HG03469 (cell line): ENCODE data around the gene SF3A2.
"Not testable (repeated sequence)": the region's sequence is repeated elsewhere in the genome, so short reads cannot be mapped to it uniquely, and the experiment has no call there.

Source experiments
- ATAC-seq: cut with Tn5 transposase; IDR thresholded peaks from one replicate; pipeline ENCODE4 v1.9.1; 2021; ENCODE audit warnings: mild to moderate bottlenecking, moderate library complexity, moderate number of reproducible peaks; ENCODE audit not compliant: unreplicated experiment

The SF3A2 gene

DNA sequence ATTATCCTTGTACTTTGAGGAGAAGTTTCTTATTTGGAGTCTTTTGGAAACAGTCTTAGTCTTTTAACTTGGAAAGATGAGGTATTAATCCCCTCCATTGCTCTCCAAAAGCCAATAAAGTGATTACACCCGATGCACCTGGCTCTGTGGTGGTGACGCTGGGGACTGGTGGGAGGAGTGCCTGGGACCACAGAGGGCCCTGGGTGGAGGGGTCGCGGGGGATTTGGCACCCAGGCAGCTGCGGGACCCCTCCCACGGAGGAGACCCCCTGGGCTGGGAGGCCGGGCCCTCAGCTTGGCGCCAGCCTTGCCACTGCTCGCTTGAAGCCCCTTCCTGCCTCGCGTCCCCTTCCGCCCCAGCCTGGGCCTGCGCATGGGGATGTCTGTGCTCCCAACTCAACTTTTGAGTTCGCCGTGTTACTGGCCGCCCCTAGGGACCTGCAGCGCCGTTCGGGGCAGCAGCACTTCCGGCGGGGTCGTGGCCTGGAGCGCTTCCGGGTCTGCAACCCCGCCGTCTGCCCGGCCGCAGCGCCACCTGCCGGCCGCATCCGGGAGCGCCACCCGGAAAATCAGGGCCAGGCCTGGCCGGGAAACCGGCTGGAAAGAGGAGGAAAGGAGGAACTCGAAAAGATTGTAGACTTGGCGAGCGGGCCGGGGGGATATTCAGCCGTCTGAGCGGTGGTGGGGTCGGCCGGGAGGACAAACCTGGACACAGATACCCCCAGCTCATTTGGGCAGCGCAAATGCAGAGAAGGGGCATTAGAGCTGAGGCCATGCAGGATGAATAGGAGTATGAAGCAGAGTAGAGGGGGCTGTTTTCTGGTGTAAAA lies 36.9 kb downstream of the SF3A2 start:
- no peak for ATAC-seq

DNA sequence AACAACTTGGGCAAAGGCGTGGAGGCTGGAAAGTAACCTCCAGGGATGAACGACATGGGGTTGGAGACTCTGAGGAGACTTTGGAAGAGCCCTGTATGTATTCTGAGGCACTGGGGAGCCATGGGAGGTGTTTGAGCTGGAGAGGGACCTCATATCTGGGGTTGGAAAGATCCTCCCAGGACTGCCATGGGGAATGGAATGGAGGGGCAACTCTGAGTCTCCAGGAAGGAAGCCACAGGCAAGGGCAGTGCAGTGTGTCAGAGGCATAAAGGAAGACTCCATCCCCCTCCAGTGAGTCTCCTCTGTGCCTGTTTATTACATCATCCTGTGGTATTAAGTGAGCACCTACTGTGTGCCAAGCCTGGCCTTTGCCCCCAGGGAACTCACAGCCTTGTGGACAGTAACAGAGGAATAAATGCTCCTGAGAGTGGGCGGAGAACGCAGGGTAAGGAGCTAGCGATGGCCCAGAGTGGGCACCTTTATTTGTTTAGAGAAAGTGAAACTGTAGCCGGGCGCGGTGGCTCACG lies 37.6 kb downstream of the SF3A2 start:
- ATAC-seq, result no peak

DNA sequence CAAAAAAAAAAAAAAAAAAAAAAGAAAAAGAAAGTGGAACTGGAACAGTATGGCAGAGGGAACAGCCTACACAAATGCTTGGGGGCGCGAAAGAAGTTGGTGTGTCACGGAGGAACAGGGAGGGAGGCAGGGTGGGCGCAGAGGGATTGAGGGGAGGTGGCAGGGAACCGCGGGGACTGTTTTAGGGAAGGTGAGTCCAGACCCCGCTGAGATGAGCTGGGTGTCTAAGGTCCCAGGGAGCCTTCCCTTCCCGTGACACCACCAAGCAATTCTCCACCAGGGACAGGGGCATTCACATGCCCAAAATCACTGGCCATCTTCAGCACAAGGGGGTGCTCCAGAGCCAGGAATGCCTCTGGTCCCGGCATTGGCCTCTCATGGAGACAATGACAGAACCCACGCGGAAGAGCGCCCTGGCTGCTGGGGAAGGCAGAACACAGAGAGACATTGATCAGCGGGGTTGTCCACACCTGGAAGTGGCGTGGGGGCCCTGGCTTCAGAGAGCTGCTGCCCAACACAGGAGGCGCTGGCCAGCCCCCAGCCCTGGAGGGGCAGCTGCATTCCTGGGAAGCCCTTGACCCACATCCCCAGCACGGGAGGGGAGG lies 38.4 kb downstream of the SF3A2 start:
- no peak for ATAC-seq

DNA sequence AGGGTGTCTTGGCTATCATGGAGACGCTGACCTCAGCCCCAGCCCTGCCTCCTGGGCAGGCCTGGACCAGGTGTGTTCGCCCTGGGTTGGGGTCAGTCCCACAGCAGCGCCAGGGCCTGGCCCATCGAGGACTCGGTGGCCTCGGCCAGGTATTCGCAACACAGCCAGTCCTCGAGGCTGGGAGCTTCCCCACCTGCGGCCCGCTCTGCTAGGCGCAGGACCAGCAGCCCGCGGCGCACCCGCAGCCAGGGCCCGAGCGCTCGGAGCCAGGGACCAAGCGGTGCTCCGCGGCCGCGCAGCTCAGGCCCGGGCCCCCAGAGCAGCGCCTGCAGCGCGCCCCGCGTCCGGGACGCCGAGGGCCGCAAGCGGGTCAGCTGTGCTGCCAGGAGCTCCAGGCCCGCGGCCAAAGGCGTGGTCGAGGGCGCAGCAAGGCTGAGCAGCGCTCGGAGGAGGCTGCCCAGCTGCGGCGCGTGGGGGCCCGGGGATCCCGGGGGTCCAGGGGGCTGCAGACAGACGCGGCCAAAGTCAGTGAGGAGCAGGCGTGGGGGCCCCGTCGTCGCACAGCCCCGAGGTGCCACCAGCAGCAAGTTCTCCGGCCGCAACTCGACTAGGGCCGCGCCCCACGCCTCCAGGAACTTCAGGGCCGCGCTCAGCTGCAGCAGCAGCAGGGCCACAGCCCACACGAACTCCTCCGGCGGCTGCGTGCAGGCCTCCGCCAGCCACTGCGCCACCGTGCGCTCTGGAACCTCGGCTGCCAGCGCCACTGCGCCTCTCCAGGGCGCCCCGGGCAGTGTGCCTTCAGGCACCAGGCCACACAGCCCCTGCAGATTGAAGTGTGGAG lies 39.2 kb downstream of the SF3A2 start:
- no peak for ATAC-seq

DNA sequence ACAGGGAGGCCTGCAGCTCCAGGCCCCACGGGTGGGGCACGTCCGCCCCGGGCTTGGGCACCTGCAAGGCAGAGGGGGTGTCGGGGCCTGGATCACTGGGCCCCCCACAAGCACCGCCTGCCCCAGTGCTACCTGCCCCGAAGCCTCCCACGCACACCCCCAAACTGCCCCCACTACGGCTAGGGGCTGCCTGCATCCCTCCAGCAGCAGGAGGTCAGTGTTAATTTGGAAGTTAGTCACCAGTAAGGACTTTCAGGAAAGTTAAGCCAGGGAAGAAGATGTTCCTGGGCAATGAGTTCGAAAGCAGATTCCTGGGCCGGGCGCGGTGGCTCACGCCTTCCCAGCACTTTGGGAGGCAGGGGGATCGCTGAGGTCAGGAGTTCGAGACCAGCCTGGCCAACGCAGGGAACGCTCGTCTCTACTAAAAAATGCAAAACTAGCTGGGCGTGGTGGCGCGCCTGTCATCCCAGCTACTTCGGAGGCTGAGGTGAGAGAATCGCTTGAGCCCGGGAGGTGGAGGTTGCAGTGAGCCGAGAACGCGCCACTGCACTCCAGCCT lies 39.9 kb downstream of the SF3A2 start:
- no peak for ATAC-seq

DNA sequence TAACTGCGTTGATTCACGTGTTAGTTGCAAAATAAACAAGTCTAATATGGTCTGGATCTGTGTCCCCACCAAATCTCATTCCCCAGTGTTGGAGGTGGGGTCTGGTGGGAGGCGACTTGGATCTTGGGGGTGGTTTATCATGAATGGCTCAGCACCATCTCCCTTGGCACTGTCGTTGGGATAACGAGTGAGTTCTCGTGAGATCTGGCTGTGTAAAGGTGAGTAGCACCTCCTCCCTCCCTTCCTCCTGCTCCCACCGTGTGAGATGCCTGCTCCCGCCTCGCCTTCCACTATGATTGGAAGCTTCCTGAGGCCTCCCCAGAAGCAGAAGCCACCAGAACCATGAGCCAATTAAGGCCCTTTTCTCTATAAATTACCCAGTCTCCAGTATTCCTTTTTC lies 40.5 kb downstream of the SF3A2 start:
- ATAC-seq, result no peak

DNA sequence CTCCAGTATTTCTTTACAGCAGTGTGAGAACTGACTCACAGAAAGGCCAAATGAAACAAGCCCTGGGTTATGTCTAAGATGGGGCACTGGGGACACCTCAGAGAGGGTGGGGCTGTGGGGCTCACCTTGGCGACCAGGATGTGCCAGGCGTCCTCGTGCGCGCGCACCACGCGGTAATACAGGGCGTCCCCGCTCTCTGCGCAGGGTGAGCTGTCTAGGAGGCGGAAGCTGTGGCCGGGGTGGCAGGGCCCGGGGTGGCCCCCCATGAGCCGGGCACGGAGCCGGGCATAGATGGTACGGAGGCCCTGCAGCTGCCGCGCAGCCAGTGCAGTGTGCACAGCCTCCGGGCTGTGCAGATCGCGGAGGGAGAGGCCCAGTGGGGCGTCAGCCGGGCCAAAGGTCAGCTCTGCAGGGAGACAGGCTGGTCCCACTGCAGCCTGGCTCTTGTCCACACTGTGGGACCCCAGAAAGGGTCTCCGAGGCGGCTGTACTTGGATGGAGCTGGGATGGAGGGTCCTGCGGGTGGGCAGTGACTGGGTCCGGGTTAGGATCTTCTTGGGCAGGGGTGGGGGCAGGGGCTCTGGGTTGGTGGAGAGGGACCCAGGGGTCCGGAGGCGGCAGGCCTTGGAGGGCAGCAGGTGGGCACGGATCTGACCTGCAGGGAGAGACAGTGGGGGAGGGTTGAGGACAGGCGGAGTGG lies 42.0 kb downstream of the SF3A2 start:
- no peak for ATAC-seq

DNA sequence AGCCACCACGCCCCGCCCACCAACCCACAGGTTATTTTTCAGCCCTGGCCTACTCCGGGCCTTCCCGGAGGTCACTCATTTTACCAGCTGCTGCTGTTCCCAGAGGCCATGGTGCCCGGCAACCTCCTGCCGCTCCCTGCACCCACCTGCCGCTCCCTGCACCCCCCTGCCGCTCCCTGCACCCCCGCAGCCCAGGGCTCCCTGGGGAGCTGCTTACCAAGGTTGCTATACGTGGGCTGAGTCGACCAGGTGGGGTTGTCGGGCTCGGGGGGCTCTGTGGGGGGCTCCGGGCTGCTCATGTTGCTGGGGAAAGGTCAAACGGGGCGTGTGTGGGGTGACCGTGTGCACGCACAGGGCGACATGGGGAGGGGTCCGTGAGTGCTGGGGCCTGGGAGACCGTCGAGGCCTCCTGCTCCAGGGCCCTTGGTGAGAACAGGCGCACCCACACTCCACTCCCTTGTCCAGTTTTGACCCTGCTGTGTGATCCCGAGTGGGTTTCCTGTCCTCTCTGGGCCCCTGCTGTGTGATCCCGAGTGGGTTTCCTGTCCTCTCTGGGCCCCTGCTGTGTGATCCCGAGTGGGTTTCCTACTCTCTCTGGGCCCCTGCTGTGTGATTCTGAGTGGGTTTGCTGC lies 44.1 kb downstream of the SF3A2 start:
- no peak for ATAC-seq

DNA sequence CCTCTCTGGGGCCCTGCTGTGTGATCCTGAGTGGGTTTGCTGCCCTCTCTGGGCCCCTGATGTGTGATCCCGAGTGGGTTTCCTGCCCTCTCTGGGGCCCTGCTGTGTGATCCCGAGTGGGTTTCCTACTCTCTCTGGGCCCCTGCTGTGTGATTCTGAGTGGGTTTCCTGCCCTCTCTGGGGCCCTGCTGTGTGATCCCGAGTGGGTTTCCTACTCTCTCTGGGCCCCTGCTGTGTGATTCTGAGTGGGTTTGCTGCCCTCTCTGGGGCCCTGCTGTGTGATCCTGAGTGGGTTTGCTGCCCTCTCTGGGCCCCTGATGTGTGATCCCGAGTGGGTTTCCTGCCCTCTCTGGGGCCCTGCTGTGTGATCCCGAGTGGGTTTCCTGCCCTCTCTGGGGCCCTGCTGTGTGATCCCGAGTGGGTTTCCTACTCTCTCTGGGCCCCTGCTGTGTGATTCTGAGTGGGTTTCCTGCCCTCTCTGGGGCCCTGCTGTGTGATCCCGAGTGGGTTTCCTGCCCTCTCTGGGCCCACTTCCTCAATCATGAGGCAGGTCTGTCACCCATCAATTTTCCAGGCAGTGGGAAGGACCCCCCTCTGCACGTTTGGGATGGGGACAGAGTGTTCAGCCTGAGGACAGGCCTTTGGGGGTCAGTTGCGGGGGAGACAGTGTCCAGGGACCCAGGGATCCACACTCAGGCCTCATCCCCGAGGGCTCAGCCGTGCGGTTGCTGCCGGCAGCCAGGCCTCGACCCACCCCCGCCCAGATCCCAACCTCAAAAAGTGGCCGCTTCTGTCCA lies 44.8 kb downstream of the SF3A2 start:
- ATAC-seq, result not testable (repeated sequence)

DNA sequence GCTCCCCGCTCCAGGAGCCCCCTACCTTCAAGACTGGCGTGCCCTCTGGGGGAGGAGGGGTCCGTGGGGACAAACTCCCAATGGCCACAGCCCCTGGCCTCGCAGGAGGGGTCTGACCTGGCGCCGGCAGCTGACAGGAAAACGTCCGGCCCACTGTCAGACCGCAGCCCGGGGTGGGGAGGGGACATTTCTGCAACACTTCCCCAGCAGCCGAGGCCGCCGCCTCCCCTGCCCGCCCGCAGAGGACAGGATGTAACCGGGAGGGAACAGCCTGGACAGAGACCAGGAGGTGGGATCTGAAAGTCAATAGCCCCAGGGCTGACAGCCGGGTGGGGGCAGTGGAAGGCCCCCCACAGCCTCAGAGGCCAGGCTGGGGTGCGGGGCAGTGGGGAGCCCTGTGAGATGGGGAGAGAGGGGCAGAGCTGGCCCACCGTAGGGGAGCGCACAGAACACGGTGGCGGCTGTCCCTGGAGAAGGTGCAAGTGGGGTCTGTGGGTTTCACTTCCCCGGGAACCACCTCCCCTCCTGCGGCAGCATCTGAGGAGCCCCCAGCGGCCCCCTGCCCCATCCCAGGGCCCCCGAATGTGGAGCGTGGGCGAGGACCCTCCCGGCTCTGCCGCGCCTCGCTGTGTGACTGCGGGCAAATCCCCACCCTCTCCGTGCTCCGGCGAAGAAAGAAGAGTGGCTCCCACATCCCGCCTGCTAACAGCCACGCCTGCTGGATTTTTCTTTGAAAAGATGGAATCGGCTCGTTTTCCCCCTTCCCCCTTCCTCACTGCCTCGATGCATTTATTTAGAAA lies 45.6 kb downstream of the SF3A2 start, which contains the start of gene PEAK3:
TSS of gene PEAK3 (minus strand) at position 114 of the 800 bp plus-strand sequence. CDS start 1,244 bp downstream, outside the sequence.
- no peak for ATAC-seq

DNA sequence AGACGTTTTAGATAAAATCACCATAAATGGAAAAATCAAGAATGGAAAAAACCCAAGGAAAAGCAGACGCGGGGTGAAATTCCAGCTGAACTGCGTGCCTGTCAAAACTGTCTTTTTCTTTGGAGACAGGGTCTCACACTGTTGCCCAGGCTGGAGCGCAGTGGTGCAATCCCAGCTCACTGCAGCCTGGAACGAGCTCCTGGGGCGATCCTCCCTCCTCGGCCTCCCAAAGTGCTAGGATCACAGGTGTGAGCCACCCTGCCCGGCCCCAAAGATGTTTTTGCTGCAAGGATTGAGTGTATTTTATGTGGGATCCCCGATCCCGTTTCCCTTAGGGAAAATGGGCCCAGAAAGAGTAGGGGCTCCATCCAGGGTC lies 46.2 kb downstream of the SF3A2 start:
- ATAC-seq, result no peak

DNA sequence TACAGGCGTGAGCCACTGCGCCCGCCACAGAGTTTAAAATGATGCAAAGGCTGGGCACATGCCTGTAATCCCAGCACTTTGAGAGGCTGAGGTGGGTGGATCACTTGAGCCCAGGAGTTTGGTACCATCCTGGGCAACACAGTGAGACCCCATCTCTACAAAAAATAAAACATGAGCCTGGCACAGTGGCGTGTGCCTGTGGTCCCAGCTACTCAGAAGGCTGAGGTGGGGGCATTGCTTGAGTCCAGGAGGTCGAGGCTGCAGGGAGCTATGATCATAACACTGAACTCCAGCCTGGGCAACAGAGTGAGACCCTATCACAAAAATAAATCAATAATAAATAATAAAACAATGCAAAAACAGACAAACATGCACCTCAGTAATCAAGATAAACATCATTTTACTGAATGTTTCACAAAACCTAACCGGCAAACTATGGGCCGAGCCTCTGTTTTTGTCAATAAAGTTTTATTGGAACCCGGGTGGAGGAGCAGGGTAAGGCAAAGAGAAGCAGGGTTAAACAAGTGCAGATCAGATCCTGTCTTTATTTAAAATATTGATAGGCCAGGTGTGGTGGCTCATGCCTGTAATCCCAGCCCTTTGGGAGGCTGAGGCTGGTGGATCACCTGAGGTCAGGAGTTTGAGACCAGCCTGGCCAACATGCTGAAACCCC lies 47.3 kb downstream of the SF3A2 start:
- no peak for ATAC-seq

DNA sequence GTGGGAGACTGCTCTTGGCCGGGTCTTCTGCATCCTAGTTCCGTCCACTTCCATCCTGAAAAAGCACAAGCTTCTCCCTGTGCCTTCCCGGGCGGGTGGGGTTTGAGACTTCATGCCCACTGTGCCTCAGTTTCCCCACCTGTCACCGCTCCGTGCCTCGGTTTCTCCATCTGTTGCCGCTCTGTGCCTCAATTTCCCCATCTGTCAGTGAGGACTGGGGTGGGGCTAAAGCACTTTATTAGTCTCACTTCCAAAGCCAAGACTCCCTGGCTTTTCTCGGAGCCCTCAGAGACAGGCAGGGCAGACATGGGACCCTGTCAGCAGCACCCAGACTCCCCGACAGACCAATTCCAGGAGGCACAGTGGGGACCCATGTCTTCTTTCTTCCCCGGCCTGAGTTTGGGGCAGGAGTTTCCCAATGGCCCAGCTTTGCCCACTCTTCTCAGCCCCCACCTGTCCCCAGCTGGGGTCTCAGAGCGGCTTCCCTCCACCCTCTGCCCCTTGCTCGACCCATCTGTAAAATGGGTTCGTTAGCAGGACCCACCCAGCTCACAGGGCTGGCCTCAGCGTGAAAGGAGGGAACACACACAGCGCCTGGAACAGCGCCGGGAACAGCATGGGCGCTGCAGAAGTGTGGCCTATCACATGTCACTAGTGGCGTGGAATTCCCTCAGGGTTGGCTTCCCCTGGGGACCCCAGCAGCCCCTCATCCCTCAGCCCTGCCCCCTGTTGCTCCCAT lies 49.9 kb downstream of the SF3A2 start:
- no peak for ATAC-seq

DNA sequence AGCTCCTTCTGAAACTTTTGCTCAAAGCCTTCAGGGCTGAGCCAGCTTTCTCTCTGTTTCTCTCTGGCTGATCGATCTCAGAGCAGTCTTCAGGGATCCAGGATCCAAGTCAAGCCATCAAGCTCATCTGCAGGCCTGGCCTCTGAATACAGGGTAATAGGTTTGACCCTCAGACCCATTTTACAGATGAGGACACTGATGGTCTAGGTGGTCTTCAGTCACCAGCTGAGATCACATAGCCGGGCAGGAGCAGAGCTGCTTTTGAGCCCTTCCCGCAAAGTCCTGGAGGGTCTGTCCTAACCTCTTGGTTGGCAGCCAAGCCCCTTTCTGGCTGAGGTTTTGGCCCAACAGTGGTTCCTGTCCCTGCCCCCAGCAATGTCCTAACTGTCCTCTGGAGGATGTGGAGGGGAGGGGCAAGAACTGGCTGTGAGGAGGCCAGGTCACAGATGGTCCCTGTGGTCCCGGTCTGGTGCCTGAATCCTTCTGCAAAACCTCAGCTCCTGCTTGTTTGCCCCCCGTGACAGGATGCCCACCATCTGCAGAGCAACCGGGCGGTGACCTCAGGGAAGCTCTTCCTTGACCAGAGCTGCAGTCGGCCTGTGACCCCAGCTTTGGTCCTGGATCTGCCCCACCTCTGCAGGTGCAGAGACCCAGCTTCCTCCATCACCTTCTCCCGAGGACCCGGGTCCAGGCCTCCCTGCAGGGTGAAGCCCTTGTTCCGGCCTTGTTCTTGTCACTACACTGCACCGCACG lies 51.1 kb downstream of the SF3A2 start:
- ATAC-seq, result no peak

DNA sequence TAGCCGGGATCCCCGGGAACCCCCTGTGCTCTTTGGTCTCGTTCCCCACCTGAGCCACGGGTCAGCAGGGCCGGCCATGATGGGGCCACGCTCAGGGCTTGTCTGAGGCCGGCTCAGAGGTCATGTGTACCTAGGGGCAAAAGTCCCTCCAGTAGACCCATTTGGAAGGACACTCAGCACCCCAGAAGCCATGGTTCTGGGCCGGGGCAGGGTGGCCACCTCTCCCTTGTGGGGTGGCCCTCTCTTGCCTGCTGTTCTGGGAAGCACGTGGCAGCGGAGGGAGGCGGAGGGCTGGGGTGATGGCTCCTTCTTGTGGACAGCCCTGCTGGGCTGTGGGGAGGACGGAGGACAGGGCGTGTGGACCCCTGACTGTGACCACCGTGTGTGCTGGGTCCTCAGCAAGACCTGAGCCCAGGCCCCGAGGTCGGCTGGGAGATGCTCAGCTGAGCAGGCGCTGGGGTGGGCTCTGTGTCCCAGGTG lies 51.8 kb downstream of the SF3A2 start:
- ATAC-seq, result no peak
